ENCODE measurements around the gene NKD1. TPM values are rescaled to one million over a fixed set of nuclear protein-coding genes. Genes with fewer than 3 reads are reported as not detected.

Gene NKD1
- total RNA-seq, 1 experiment from 2014 or later, result 11.4 TPM

DNA sequence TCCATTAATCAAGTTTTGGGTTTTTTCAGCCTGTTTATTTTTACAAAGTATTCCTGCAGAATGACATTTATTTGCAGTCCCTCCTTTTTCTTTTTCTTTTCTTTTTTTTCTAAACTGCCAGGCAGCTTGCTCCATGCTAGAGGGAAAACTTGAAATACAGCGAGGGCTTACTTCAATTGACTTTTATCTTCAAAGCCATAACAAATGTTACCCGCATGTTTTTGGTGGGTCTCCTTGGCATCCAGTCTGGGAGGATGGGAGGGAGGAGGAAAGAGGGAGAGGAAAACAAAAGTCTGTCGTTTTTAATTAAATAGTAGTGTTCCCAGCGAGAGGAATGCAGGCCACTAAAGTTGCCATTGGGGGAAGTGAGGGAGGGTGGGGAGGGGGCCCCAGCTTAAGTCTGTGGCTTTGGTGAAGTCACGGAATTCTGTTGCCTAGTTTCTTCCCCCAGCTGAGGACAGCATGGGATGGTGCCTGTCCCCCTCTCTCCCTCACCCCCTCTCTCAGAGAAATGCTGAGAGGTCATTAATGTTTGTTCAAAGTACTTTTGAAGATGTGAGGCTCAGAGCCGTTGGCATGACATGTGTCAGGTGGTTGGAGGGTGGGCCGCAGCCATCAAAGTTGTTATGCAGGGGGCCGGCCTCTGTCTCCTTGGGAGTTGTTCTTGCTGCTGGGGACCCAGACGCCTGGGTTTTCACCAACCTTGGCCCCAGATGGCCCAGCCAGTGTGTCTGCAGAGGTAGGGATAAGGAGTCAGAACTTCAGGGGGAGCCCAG lies 2.9 kb downstream of the NKD1 start:
- peaks cover 0 to 15% of the 10 kb centered on the region in 2 experiments; a peak in 3 of 4 replicates for H3K4me1 ChIP-seq (ENCODE audit: control insufficient read depth in 1 of 2, insufficient read depth in 2 of 2, low read length in 2 of 2)
- H3K9me3 ChIP-seq (ENCODE audit: control insufficient read depth in 1 of 2, insufficient read depth in 1 of 2, low read depth in 1 of 2, low read length in 2 of 2), result no peaks in the 10 kb centered on the region
- no peaks in the 10 kb centered on the region for H3K9me2 ChIP-seq (ENCODE audit: insufficient read depth)
- no peak for ATAC-seq
- no peak overlapping the region for H3K4me2 ChIP-seq (ENCODE audit: low read length)
- no peaks in the 10 kb centered on the region for H3K27me3 ChIP-seq (ENCODE audit: insufficient read depth, low read length)
- DNase-seq (ENCODE audit: low read depth, low spot score), result no peak
- TF ChIP-seq, protein P1, sequence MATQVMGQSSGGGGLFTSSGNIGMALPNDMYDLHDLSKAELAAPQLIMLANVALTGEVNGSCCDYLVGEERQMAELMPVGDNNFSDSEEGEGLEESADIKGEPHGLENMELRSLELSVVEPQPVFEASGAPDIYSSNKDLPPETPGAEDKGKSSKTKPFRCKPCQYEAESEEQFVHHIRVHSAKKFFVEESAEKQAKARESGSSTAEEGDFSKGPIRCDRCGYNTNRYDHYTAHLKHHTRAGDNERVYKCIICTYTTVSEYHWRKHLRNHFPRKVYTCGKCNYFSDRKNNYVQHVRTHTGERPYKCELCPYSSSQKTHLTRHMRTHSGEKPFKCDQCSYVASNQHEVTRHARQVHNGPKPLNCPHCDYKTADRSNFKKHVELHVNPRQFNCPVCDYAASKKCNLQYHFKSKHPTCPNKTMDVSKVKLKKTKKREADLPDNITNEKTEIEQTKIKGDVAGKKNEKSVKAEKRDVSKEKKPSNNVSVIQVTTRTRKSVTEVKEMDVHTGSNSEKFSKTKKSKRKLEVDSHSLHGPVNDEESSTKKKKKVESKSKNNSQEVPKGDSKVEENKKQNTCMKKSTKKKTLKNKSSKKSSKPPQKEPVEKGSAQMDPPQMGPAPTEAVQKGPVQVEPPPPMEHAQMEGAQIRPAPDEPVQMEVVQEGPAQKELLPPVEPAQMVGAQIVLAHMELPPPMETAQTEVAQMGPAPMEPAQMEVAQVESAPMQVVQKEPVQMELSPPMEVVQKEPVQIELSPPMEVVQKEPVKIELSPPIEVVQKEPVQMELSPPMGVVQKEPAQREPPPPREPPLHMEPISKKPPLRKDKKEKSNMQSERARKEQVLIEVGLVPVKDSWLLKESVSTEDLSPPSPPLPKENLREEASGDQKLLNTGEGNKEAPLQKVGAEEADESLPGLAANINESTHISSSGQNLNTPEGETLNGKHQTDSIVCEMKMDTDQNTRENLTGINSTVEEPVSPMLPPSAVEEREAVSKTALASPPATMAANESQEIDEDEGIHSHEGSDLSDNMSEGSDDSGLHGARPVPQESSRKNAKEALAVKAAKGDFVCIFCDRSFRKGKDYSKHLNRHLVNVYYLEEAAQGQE (IDR thresholded peaks at IDR 0.05; ENCODE audit: low read depth), result no peak
- no peak for TF ChIP-seq EZH2phosphoT487 (IDR thresholded peaks at IDR 0.05; ENCODE audit: borderline replicate concordance)
- no peak for TF ChIP-seq FOSL1 (IDR thresholded peaks at IDR 0.05; ENCODE audit: low read depth)
- TF ChIP-seq CEBPB (IDR thresholded peaks at IDR 0.05; ENCODE audit: low read depth), result no peak
- TF ChIP-seq, protein P2, sequence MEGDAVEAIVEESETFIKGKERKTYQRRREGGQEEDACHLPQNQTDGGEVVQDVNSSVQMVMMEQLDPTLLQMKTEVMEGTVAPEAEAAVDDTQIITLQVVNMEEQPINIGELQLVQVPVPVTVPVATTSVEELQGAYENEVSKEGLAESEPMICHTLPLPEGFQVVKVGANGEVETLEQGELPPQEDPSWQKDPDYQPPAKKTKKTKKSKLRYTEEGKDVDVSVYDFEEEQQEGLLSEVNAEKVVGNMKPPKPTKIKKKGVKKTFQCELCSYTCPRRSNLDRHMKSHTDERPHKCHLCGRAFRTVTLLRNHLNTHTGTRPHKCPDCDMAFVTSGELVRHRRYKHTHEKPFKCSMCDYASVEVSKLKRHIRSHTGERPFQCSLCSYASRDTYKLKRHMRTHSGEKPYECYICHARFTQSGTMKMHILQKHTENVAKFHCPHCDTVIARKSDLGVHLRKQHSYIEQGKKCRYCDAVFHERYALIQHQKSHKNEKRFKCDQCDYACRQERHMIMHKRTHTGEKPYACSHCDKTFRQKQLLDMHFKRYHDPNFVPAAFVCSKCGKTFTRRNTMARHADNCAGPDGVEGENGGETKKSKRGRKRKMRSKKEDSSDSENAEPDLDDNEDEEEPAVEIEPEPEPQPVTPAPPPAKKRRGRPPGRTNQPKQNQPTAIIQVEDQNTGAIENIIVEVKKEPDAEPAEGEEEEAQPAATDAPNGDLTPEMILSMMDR (IDR thresholded peaks at IDR 0.05 in 2 of 3, conservative IDR thresholded peaks at IDR 0.05 in 1 of 3; ENCODE audit: borderline replicate concordance in 1 of 3, insufficient read depth in 1 of 3, low read depth in 2 of 3, low read length in 2 of 3), result no peak
- TF ChIP-seq ELF1 (IDR thresholded peaks at IDR 0.05; ENCODE audit: borderline replicate concordance, low read depth), result no peak
- TF ChIP-seq, protein P3, sequence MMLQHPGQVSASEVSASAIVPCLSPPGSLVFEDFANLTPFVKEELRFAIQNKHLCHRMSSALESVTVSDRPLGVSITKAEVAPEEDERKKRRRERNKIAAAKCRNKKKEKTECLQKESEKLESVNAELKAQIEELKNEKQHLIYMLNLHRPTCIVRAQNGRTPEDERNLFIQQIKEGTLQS (IDR thresholded peaks at IDR 0.05), result no peak
- TF ChIP-seq, protein P4, sequence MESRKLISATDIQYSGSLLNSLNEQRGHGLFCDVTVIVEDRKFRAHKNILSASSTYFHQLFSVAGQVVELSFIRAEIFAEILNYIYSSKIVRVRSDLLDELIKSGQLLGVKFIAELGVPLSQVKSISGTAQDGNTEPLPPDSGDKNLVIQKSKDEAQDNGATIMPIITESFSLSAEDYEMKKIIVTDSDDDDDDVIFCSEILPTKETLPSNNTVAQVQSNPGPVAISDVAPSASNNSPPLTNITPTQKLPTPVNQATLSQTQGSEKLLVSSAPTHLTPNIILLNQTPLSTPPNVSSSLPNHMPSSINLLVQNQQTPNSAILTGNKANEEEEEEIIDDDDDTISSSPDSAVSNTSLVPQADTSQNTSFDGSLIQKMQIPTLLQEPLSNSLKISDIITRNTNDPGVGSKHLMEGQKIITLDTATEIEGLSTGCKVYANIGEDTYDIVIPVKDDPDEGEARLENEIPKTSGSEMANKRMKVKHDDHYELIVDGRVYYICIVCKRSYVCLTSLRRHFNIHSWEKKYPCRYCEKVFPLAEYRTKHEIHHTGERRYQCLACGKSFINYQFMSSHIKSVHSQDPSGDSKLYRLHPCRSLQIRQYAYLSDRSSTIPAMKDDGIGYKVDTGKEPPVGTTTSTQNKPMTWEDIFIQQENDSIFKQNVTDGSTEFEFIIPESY (IDR thresholded peaks at IDR 0.05; ENCODE audit: extremely low read depth, insufficient replicate concordance, low read length), result no peak
- TF ChIP-seq EGR1 (IDR thresholded peaks at IDR 0.05; ENCODE audit: low read depth), result no peak
- no peak for TF ChIP-seq CBX3 (IDR thresholded peaks at IDR 0.05; ENCODE audit: low read depth)
- TF ChIP-seq SIN3A (IDR thresholded peaks at IDR 0.05; ENCODE audit: low read depth), result no peak
- TF ChIP-seq ZFX (IDR thresholded peaks at IDR 0.05), result no peak
- TF ChIP-seq TCF7L2 (IDR thresholded peaks at IDR 0.05; ENCODE audit: borderline replicate concordance, extremely low read depth, insufficient read depth, insufficient read length), result no peak
- TF ChIP-seq JUND (IDR thresholded peaks at IDR 0.05), result no peak
- no peak overlapping the region for H3K4me3 ChIP-seq (replicated peaks in 1 of 2; ENCODE audit: low read depth in 1 of 2, low read length in 2 of 2)
- H3K36me3 ChIP-seq (ENCODE audit: control insufficient read depth in 1 of 2, insufficient read depth in 2 of 2, low read length in 2 of 2), result no peaks in the 10 kb centered on the region
- ChIA-PET RAD21 (ENCODE audit: low non-redundant PET in 1 of 2, low total read pairs in 2 of 2, uncharacterized antibody in 2 of 2, unreplicated experiment in 2 of 2) (no interaction called here), CTCF (interaction anchor here (0.8 kb wide), 1 partner anchor 181 kb away, joined by 3 read pairs; no protein-coding TSS in a partner anchor), POLR2A (no interaction called here)
- intact Hi-C loops (cut with micrococcal nuclease), result no loop called here
- no TSS peak for BruUV-seq (replicated peaks)
- no peak overlapping the region for H2AFZ ChIP-seq (ENCODE audit: low read depth, low read length, poor library complexity, severe bottlenecking)
- H4K20me1 ChIP-seq (ENCODE audit: insufficient read depth), result no peaks in the 10 kb centered on the region
- H3K9ac ChIP-seq (ENCODE audit: low read length), result no peak overlapping the region
- H3K27ac ChIP-seq (ENCODE audit: low read depth, low read length), result no peak overlapping the region
- no peaks in the 10 kb centered on the region for H3K79me2 ChIP-seq (ENCODE audit: insufficient read depth, low read length)
